GM21717 (cell line): ENCODE data around the gene PKMYT1.

Experiments used
- ATAC-seq: cut with Tn5 transposase; IDR thresholded peaks from one replicate; pipeline ENCODE4 v1.9.1; 2021; ENCODE audit warnings: mild to moderate bottlenecking, moderate library complexity; ENCODE audit not compliant: unreplicated experiment

PKMYT1 gene

GRCh38 chr16:3019594-3020246 is 39.5 kb upstream of the PKMYT1 start:
- no peak for ATAC-seq

GRCh38 chr16:3017794-3018506 is 37.7 kb upstream of the PKMYT1 start, which contains the start of gene CLDN6:
Gene CLDN6, minus strand, starts transcription at chr16:3018183. Its CDS starts 2,162 bp downstream, at chr16:3016021.
- ATAC-seq = no peak

GRCh38 chr16:3017344-3017743 is 37.1 kb upstream of the PKMYT1 start:
- no peak for ATAC-seq

DNA sequence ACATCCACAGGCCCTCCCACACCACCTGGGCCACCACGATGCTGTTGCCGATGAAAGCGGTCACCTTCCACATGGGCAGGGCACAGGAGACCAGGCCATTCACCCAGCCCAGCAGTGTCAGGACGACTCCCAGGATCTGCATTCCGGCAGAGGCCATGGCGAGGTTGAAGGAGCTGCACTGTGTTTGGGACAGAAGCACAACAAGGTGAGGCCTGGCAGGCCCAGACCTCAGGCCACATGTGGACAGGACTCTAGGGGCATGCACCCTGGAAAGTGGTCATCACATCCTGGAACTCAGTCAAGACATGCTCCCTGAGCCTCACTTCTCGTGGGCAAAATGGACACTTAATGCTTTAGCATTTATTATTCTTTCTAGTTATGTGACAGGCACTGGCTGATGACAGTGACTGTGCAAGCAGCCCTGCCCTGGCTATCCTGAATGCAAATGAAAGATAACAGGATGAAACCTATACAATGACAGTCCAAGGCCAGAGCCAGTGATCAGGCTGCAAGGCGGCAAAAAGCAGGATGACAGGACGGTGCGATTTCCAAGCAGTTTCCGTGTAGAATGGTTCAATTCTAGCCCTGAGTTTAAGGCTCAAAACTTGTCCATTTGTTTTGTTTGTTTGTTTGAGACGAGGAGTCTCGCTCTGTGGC is 35.7 kb upstream of the PKMYT1 start:
- ATAC-seq = no peak

- ATAC-seq = no peak
These were observed 34.7 kb upstream of the PKMYT1 start for GRCh38 chr16:3014971-3015370.

GRCh38 chr16:3013998-3014690 is 33.9 kb upstream of the PKMYT1 start:
- no peak for ATAC-seq

DNA sequence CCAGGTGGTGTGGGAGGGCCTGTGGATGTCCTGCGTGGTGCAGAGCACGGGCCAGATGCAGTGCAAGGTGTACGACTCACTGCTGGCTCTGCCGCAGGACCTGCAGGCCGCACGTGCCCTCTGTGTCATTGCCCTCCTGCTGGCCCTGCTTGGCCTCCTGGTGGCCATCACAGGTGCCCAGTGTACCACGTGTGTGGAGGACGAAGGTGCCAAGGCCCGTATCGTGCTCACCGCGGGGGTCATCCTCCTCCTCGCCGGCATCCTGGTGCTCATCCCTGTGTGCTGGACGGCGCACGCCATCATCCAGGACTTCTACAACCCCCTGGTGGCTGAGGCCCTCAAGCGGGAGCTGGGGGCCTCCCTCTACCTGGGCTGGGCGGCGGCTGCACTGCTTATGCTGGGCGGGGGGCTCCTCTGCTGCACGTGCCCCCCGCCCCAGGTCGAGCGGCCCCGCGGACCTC is 33.3 kb upstream of the PKMYT1 start:
- no peak for ATAC-seq

- no peak for ATAC-seq
These were observed 32.7 kb upstream of the PKMYT1 start, which contains the start of gene CLDN9 for GRCh38 chr16:3012828-3013420. Gene CLDN9, plus strand, starts transcription at chr16:3012923. Its CDS starts 440 bp downstream, at chr16:3013363.

DNA sequence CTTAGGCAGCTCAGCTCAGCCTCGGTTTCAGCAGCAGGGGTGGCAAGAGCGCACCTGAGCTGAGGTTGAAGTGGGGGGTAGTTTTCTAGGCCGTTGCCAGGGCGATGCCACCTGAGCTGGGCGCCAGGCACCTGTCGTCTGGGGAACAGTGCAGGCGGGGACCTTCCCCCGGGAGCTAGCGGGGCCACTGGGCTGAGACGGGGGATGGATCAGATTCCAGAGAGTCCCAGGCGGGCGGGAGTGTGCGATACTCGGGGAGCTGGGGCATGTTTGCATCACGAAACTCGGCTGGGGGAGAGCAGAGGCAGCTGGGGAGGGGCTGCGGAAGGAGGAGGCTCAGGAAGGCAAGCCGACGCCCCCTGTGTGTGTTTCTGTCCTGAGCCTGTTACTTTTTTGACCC is 32.0 kb upstream of the PKMYT1 start:
- ATAC-seq = no peak

GRCh38 chr16:3010510-3010909 is 30.3 kb upstream of the PKMYT1 start:
- ATAC-seq = no peak

DNA sequence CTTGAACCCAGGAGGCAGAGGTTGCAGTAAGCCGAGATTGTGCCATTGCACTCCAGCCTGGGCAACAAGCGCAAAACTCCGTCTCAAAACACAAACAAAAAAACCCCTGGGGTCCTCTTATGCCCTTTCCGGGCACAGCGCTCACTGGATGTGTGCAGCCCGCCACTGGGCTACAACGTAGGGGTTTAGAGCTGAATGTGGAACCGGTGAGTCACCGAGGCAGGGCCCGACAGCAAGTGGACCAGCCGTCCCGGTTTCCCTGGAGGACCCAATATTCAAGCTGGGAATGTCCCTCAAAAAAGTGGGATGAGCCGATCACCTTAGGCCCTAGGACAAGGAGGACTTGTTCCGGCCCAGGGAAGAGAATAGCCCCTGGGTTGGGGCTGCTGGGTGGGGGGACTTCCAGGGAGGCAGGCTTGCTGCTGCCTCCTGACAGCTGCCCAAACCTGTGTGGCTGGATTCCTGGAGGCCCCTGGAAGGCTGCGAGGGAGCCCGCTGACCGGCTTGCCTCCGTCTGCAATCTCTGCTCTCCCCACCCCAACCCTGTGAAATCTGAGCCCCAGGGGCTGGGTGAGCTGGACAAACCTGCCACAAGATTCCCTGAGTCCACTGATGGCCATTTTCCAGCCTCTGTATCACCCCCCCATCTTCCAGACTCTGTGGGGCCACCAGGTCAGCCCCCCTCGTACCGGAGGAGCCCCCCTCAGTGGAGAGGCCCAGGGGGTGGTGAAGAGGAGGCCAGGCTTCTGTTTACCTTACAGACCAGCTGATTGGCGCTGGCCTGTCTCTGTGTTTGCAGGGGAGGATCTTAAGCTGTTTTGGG is 29.5 kb upstream of the PKMYT1 start:
- no peak for ATAC-seq

GRCh38 chr16:3008690-3009037 is 28.4 kb upstream of the PKMYT1 start:
- ATAC-seq = no peak

DNA sequence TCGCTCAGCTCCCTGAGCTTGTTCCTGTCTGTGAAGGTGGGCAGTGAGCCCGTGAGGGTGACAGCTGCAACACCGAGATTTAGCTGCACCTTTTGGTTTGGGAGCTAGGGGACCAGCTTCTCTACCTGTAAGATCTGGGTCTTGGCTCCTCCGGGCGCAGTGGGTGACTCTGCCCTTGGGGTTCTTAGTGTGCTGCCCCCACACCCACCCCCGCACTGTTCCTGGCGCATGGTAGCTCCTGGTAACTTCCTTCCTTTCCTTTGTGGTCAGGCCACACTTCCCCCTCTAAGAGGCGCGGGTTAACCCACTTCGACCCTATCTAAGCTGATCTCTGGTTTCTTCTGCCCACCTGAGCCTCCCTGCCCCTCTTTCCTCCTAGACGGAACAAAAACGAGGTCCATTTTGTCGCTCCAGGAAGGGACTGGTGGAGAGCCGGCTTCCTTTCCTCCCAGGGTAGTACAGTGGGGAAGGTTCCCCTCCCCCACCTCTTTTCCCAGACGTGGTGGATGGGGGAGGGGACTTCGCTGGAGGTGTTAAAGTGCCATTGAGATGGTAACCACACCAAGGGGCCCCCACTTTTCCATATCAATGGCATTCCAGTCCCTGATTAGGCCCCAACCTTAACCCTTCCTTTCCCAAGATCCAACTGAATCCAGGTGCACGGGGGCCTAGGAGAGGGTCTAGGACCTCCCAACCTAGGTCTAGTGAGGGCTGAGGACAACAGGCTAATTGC is 27.9 kb upstream of the PKMYT1 start:
- ATAC-seq = no peak

- no peak for ATAC-seq
These were observed 27.1 kb upstream of the PKMYT1 start for GRCh38 chr16:3007059-3007956.

DNA sequence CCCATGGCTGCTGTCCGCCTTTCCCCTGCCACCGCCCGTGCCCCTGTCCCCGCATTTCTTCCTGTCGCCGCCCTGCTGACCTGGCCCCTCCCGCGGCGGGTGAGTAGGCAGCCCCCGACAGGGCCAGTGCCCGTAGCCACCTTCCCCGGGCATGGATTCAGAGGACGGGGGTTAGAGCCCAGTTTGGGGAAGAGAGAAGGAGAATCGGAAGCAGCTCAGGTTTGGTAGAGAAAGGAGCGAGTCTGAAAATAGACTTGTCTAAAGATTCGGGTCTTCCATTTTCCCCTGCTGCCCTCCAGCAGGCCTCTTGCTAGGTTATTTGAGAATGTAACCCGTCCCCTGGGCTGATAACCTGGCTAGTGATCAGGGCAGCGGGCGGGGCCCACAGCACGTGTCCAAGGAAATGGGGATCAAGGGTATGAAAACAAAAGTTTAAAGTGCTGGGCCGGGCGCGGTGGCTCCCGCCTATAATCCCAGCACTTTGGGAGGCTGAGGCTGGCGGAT is 24.6 kb upstream of the PKMYT1 start:
- no peak for ATAC-seq

GRCh38 chr16:3004319-3004718 is 24.1 kb upstream of the PKMYT1 start:
- ATAC-seq = no peak

- ATAC-seq = peak; percentile 94
These were observed 23.5 kb upstream of the PKMYT1 start for GRCh38 chr16:3003582-3004270.

DNA sequence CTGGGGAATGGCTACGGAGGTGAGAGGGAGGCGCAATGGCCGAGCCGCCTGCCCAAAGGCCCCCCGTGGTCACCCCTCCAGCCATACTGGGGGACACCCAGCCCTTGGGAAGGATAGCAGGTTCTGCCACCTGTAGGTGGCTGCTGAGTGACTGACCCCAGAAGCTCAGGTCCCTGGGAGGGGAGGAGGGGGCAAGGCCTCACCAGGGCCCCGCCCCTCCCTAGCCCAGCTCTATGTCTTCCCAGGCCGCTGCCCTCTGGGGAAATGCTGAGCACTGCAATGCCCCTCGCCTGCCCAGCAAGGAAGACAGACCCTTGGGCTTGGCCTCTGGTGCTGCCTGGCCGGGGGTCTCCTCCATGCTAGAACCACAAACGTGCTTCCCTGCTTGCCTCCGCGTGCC is 21.1 kb upstream of the PKMYT1 start:
- no peak for ATAC-seq
